Measurements from ENCODE around the gene CPN2. TPM values are rescaled to one million over a fixed set of nuclear protein-coding genes. Genes with fewer than 3 reads are reported as not detected.
A peak's percentile ranks its signal among the peaks of the same experiment; 100 is the strongest.

CPN2 gene
- total and polyA plus RNA-seq, 3 experiments from 2014 or later = not detected

GRCh38 chr3:194395778-194396538 lies 44.8 kb upstream of the CPN2 start:
- Mint-ChIP-seq H3K4me3 (peak overlapping the region; percentile 27 to 77 (median 68)), H3K27me3 (peaks cover 6 to 26% of the 10 kb centered on the region in 2 donors), H3K4me1 (peaks cover 22 to 54% (median 28%) of the 10 kb centered on the region in 3 donors), H3K27ac (peak overlapping the region in 4 of 8 donors; percentile 10 to 61 (median 48)), H3K36me3 (no peaks in the 10 kb centered on the region), H3K9me3 (peaks cover 0 to 3% (median 0%) of the 10 kb centered on the region in 5 donors)
- Histone ChIP-seq H3K4me1 (ENCODE audit: insufficient read depth, low read length) (peaks cover 27% of the 10 kb centered on the region), H3K9me3 (ENCODE audit: low read length) (peaks cover 4% of the 10 kb centered on the region), H3K36me3 (ENCODE audit: insufficient read depth, low read length) (no peaks in the 10 kb centered on the region), H3K27ac (ENCODE audit: low read depth, low read length) (no peak overlapping the region), H3K27me3 (ENCODE audit: insufficient read depth, low read length, poor library complexity, severe bottlenecking) (no peaks in the 10 kb centered on the region), H3K4me3 (ENCODE audit: low read length) (peak overlapping the region; percentile 86)
- ChIA-PET POLR2A (interaction anchor here (0.7 kb wide), 1 partner anchor 90 kb away, joined by 3 read pairs; no protein-coding TSS in a partner anchor), CTCF (interaction anchor here (0.6 to 2.9 kb wide), 6 partner anchors 8 to 52 kb away, joined by 3 to 9 read pairs (median 5); no protein-coding TSS in a partner anchor)
- peak in 2 of 5 donors; percentile 9 to 69 for DNase-seq

- Histone ChIP-seq H3K4me3 (ENCODE audit: low read length) (no peak overlapping the region), H3K36me3 (ENCODE audit: insufficient read depth, low read length) (no peaks in the 10 kb centered on the region), H3K4me1 (ENCODE audit: insufficient read depth, low read length) (peaks cover 27% of the 10 kb centered on the region), H3K27ac (ENCODE audit: low read depth, low read length) (no peak overlapping the region), H3K9me3 (ENCODE audit: low read length) (peaks cover 9% of the 10 kb centered on the region), H3K27me3 (ENCODE audit: insufficient read depth, low read length, poor library complexity, severe bottlenecking) (no peaks in the 10 kb centered on the region)
- peaks cover 6 to 26% of the 10 kb centered on the region in 2 donors for H3K27me3 Mint-ChIP-seq
- H3K4me3 Mint-ChIP-seq = peak overlapping the region in 4 of 7 donors; percentile 37 to 69 (median 61)
- no peak for DNase-seq
- H3K27ac Mint-ChIP-seq = peak overlapping the region in 1 of 8 donors; percentile 51
- ChIA-PET CTCF (interaction anchor here (0.9 to 2.9 kb wide), 4 partner anchors 9 to 51 kb away, joined by 3 to 9 read pairs (median 8); no protein-coding TSS in a partner anchor), POLR2A (no interaction called here)
- peaks cover 22 to 53% (median 27%) of the 10 kb centered on the region in 3 donors for H3K4me1 Mint-ChIP-seq
- H3K36me3 Mint-ChIP-seq = no peaks in the 10 kb centered on the region
- H3K9me3 Mint-ChIP-seq = peaks cover 1 to 10% (median 5%) of the 10 kb centered on the region in 5 donors
Measured at GRCh38 chr3:194395212-194395611, 44.1 kb upstream of the CPN2 start.

- Histone ChIP-seq H3K27ac (ENCODE audit: low read depth, low read length) (no peak overlapping the region), H3K4me1 (ENCODE audit: insufficient read depth, low read length) (peaks cover 7% of the 10 kb centered on the region), H3K27me3 (ENCODE audit: insufficient read depth, low read length, poor library complexity, severe bottlenecking) (no peaks in the 10 kb centered on the region), H3K36me3 (ENCODE audit: insufficient read depth, low read length) (no peaks in the 10 kb centered on the region), H3K9me3 (ENCODE audit: low read length) (peaks cover 9% of the 10 kb centered on the region), H3K4me3 (ENCODE audit: low read length) (no peak overlapping the region)
- DNase-seq = no peak
- H3K27me3 Mint-ChIP-seq = peaks cover 8% of the 10 kb centered on the region in 2 donors
- ChIA-PET CTCF (interaction anchor here (1.8 kb wide), 1 partner anchor 49 kb away, joined by 5 read pairs; no protein-coding TSS in a partner anchor), POLR2A (no interaction called here)
- H3K4me3 Mint-ChIP-seq = no peak overlapping the region
- H3K9me3 Mint-ChIP-seq = peaks cover 1 to 10% (median 5%) of the 10 kb centered on the region in 5 donors
- H3K27ac Mint-ChIP-seq = no peak overlapping the region
- H3K36me3 Mint-ChIP-seq = no peaks in the 10 kb centered on the region
- peaks cover 3 to 29% (median 8%) of the 10 kb centered on the region in 3 donors for H3K4me1 Mint-ChIP-seq
Measured at GRCh38 chr3:194392576-194392975, 41.4 kb upstream of the CPN2 start.

- peaks cover 7 to 14% of the 10 kb centered on the region in 2 donors for H3K27me3 Mint-ChIP-seq
- H3K27ac Mint-ChIP-seq = no peak overlapping the region
- no peak for DNase-seq
- POLR2A ChIA-PET = no interaction called here
- peaks cover 9% of the 10 kb centered on the region for H3K9me3 ChIP-seq (ENCODE audit: low read length)
- no peaks in the 10 kb centered on the region for H3K36me3 ChIP-seq (ENCODE audit: insufficient read depth, low read length)
- H3K4me1 ChIP-seq (ENCODE audit: insufficient read depth, low read length) = peaks cover 6% of the 10 kb centered on the region
- CTCF ChIA-PET = interaction anchor here (1.8 kb wide), 1 partner anchor 47 kb away, joined by 5 read pairs; no protein-coding TSS in a partner anchor
- H3K4me3 ChIP-seq (ENCODE audit: low read length) = no peak overlapping the region
- peaks cover 0 to 14% (median 3%) of the 10 kb centered on the region in 3 donors for H3K4me1 Mint-ChIP-seq
- no peak overlapping the region for H3K27ac ChIP-seq (ENCODE audit: low read depth, low read length)
- no peaks in the 10 kb centered on the region for H3K36me3 Mint-ChIP-seq
- H3K4me3 Mint-ChIP-seq = no peak overlapping the region
- no peaks in the 10 kb centered on the region for H3K27me3 ChIP-seq (ENCODE audit: insufficient read depth, low read length, poor library complexity, severe bottlenecking)
- H3K9me3 Mint-ChIP-seq = peaks cover 1 to 10% (median 5%) of the 10 kb centered on the region in 5 donors
Measured at GRCh38 chr3:194390835-194391234, 39.7 kb upstream of the CPN2 start.

- H3K27me3 Mint-ChIP-seq = peaks cover 2 to 9% of the 10 kb centered on the region in 2 donors
- H3K4me1 Mint-ChIP-seq = no peaks in the 10 kb centered on the region
- DNase-seq = no peak
- H3K9me3 ChIP-seq (ENCODE audit: low read length) = peaks cover 9% of the 10 kb centered on the region
- H3K9me3 Mint-ChIP-seq = peaks cover 1 to 10% (median 5%) of the 10 kb centered on the region in 5 donors
- H3K36me3 Mint-ChIP-seq = no peaks in the 10 kb centered on the region
- no peak overlapping the region for H3K27ac ChIP-seq (ENCODE audit: low read depth, low read length)
- no peak overlapping the region for H3K4me3 Mint-ChIP-seq
- no peak overlapping the region for H3K27ac Mint-ChIP-seq
- ChIA-PET CTCF (no interaction called here), POLR2A (no interaction called here)
- H3K4me3 ChIP-seq (ENCODE audit: low read length) = no peak overlapping the region
- no peaks in the 10 kb centered on the region for H3K27me3 ChIP-seq (ENCODE audit: insufficient read depth, low read length, poor library complexity, severe bottlenecking)
- no peaks in the 10 kb centered on the region for H3K4me1 ChIP-seq (ENCODE audit: insufficient read depth, low read length)
- no peaks in the 10 kb centered on the region for H3K36me3 ChIP-seq (ENCODE audit: insufficient read depth, low read length)
Measured at GRCh38 chr3:194389269-194389668, 38.1 kb upstream of the CPN2 start.

- no peak overlapping the region for H3K4me3 ChIP-seq (ENCODE audit: low read length)
- Mint-ChIP-seq H3K27me3 (peaks cover 7 to 17% of the 10 kb centered on the region in 2 donors), H3K4me3 (no peak overlapping the region), H3K9me3 (peaks cover 1 to 10% (median 5%) of the 10 kb centered on the region in 5 donors), H3K4me1 (no peaks in the 10 kb centered on the region), H3K36me3 (no peaks in the 10 kb centered on the region), H3K27ac (no peak overlapping the region)
- no peak for DNase-seq
- peaks cover 9% of the 10 kb centered on the region for H3K9me3 ChIP-seq (ENCODE audit: low read length)
- H3K36me3 ChIP-seq (ENCODE audit: insufficient read depth, low read length) = no peaks in the 10 kb centered on the region
- POLR2A ChIA-PET = no interaction called here
- no peak overlapping the region for H3K27ac ChIP-seq (ENCODE audit: low read depth, low read length)
- CTCF ChIA-PET = no interaction called here
- H3K27me3 ChIP-seq (ENCODE audit: insufficient read depth, low read length, poor library complexity, severe bottlenecking) = no peaks in the 10 kb centered on the region
- no peaks in the 10 kb centered on the region for H3K4me1 ChIP-seq (ENCODE audit: insufficient read depth, low read length)
Measured at GRCh38 chr3:194387926-194388418, 36.8 kb upstream of the CPN2 start.

- ChIA-PET POLR2A (no interaction called here), CTCF (interaction anchor here (2.4 kb wide), 1 partner anchor 8 kb away, joined by 9 read pairs; no protein-coding TSS in a partner anchor)
- Mint-ChIP-seq H3K4me1 (no peaks in the 10 kb centered on the region), H3K27ac (no peak overlapping the region), H3K36me3 (no peaks in the 10 kb centered on the region), H3K27me3 (peaks cover 7 to 21% of the 10 kb centered on the region in 2 donors), H3K9me3 (peaks cover 1 to 10% (median 5%) of the 10 kb centered on the region in 5 donors), H3K4me3 (no peak overlapping the region)
- H3K36me3 ChIP-seq (ENCODE audit: insufficient read depth, low read length) = no peaks in the 10 kb centered on the region
- H3K9me3 ChIP-seq (ENCODE audit: low read length) = peaks cover 9% of the 10 kb centered on the region
- DNase-seq = no peak
- no peak overlapping the region for H3K4me3 ChIP-seq (ENCODE audit: low read length)
- H3K4me1 ChIP-seq (ENCODE audit: insufficient read depth, low read length) = no peaks in the 10 kb centered on the region
- H3K27me3 ChIP-seq (ENCODE audit: insufficient read depth, low read length, poor library complexity, severe bottlenecking) = no peaks in the 10 kb centered on the region
- no peak overlapping the region for H3K27ac ChIP-seq (ENCODE audit: low read depth, low read length)
Measured at GRCh38 chr3:194387276-194387675, 36.1 kb upstream of the CPN2 start.

GRCh38 chr3:194386648-194387047 lies 35.5 kb upstream of the CPN2 start:
- H3K36me3 ChIP-seq (ENCODE audit: insufficient read depth, low read length) = no peaks in the 10 kb centered on the region
- H3K4me3 ChIP-seq (ENCODE audit: low read length) = no peak overlapping the region
- H3K27ac Mint-ChIP-seq = no peak overlapping the region
- H3K27me3 ChIP-seq (ENCODE audit: insufficient read depth, low read length, poor library complexity, severe bottlenecking) = no peaks in the 10 kb centered on the region
- CTCF ChIA-PET = interaction anchor here (2.4 kb wide), 1 partner anchor 9 kb away, joined by 9 read pairs; no protein-coding TSS in a partner anchor
- no peaks in the 10 kb centered on the region for H3K4me1 ChIP-seq (ENCODE audit: insufficient read depth, low read length)
- H3K36me3 Mint-ChIP-seq = no peaks in the 10 kb centered on the region
- no peak overlapping the region for H3K27ac ChIP-seq (ENCODE audit: low read depth, low read length)
- no peak overlapping the region for H3K4me3 Mint-ChIP-seq
- no peaks in the 10 kb centered on the region for H3K4me1 Mint-ChIP-seq
- H3K27me3 Mint-ChIP-seq = peaks cover 7 to 21% of the 10 kb centered on the region in 2 donors
- peaks cover 1 to 10% (median 5%) of the 10 kb centered on the region in 5 donors for H3K9me3 Mint-ChIP-seq
- POLR2A ChIA-PET = no interaction called here
- peaks cover 9% of the 10 kb centered on the region for H3K9me3 ChIP-seq (ENCODE audit: low read length)
- no peak for DNase-seq
